MM.1S (cell line): Measurements from ENCODE around the gene CD93.

Experiments
- DNase-seq: peaks from one replicate; pipeline ENCODE4 v3.0.0-alpha.2; 2015
- H2AFZ ChIP-seq: fragments of 300-600 bp; sonication (generic); 2 replicates; pipeline ENCODE4 v1.6.0; 2016; ENCODE audit warnings: antibody characterized with exemption, low read length
- H3F3A ChIP-seq: fragments of 300-600 bp; sonication (generic); 2 replicates; pipeline ENCODE4 v1.6.1; 2016; ENCODE audit warnings: mild to moderate bottlenecking, antibody characterized with exemption, low read length, moderate library complexity, mixed read lengths; ENCODE audit not compliant: insufficient read depth
- H3K27ac ChIP-seq: fragments of 300-600 bp; sonication (generic); 2 replicates; pipeline ENCODE4 v1.5.1; 2016; ENCODE audit warnings: mild to moderate bottlenecking, low read length
- H3K27me3 ChIP-seq: fragments of 300-600 bp; sonication (generic); replicated peaks from 2 replicates; pipeline ENCODE4 v1.6.0; 2016; ENCODE audit warnings: low read length; ENCODE audit not compliant: insufficient read depth
- H3K36me3 ChIP-seq: fragments of 300-600 bp; sonication (generic); replicated peaks from 2 replicates; pipeline ENCODE4 v1.6.1; 2016; ENCODE audit warnings: mild to moderate bottlenecking, low read length, mixed read lengths; ENCODE audit not compliant: insufficient read depth
- H3K4me1 ChIP-seq: fragments of 300-600 bp; sonication (generic); 2 replicates; pipeline ENCODE4 v1.6.1; 2016; ENCODE audit warnings: low read length, mixed read lengths
- H3K4me2 ChIP-seq: fragments of 300-600 bp; sonication (generic); 2 replicates; pipeline ENCODE4 v1.6.0; 2016; ENCODE audit warnings: low read depth, low read length
- H3K4me3 ChIP-seq: fragments of 300-600 bp; sonication (generic); 2 replicates; pipeline ENCODE4 v1.5.1; 2016; ENCODE audit warnings: low read length, mixed read lengths
- H3K79me2 ChIP-seq: fragments of 300-600 bp; sonication (generic); 2 replicates; pipeline ENCODE4 v1.6.1; 2016; ENCODE audit warnings: mixed run types, low read length, mixed read lengths
- H3K9ac ChIP-seq: fragments of 300-600 bp; sonication (generic); 2 replicates; pipeline ENCODE4 v1.6.1; 2016; ENCODE audit warnings: low read length, mixed read lengths
- H3K9me2 ChIP-seq: fragments of 300-600 bp; sonication (generic); replicated peaks from 2 replicates; pipeline ENCODE4 v1.6.1; 2016; ENCODE audit warnings: mild to moderate bottlenecking, low read length, mixed read lengths; ENCODE audit not compliant: insufficient read depth
- H3K9me3 ChIP-seq: fragments of 300-600 bp; sonication (generic); replicated peaks from 2 replicates; pipeline ENCODE4 v1.6.1; 2016; ENCODE audit warnings: mild to moderate bottlenecking, low read length, mixed read lengths; ENCODE audit not compliant: insufficient read depth
- H4K20me1 ChIP-seq: fragments of 300-600 bp; sonication (generic); 2 replicates; pipeline ENCODE4 v1.6.1; 2016; ENCODE audit warnings: mild to moderate bottlenecking, low read length, moderate library complexity, mixed read lengths; ENCODE audit not compliant: insufficient read depth
- EZH2 ChIP-seq: fragments of 300-600 bp; sonication (generic); optimal IDR thresholded peaks from 2 replicates; pipeline ENCODE3; 2017; ENCODE audit warnings: low read depth, mild to moderate bottlenecking, antibody characterized with exemption, low read length, mixed read lengths
- EZH2phosphoT487 ChIP-seq: fragments of 300-600 bp; sonication (generic); IDR thresholded peaks from 2 replicates; pipeline ENCODE4 v1.6.1; 2018; ENCODE audit warnings: antibody characterized with exemption, low read length
- TF ChIP-seq, protein P1 (sequence below): fragments of 300-600 bp; sonication (generic); IDR thresholded peaks from 2 replicates; pipeline ENCODE4 v1.5.1; 2016; ENCODE audit warnings: antibody characterized with exemption, low read length, mixed read lengths

Gene CD93

DNA sequence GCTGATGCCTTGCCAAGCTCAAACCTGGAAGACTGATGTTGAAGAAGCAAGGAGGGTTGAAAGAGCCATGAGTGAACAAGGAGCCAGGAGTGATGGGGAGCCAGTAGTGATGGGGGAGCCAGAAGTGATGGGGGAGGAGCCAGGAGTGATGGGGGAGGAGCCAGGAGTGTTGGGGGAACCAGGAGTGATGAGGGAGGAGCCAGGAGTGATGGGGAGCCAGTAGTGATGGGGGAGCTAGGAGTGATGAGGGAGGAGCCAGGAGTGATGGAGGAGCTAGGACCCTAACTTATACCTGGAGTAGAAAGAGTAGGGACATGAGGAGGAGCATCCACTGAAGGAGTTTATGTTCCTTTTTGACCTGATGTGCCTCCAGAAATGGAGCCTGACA, 14.6 kb upstream of the CD93 start:
- no peak overlapping the region for H2AFZ ChIP-seq
- no peaks in the 10 kb centered on the region for H3F3A ChIP-seq
- H3K79me2 ChIP-seq = no peaks in the 10 kb centered on the region
- no peak overlapping the region for H3K4me3 ChIP-seq
- no peaks in the 10 kb centered on the region for H4K20me1 ChIP-seq
- H3K9ac ChIP-seq = no peak overlapping the region
- TF ChIP-seq, protein P1, sequence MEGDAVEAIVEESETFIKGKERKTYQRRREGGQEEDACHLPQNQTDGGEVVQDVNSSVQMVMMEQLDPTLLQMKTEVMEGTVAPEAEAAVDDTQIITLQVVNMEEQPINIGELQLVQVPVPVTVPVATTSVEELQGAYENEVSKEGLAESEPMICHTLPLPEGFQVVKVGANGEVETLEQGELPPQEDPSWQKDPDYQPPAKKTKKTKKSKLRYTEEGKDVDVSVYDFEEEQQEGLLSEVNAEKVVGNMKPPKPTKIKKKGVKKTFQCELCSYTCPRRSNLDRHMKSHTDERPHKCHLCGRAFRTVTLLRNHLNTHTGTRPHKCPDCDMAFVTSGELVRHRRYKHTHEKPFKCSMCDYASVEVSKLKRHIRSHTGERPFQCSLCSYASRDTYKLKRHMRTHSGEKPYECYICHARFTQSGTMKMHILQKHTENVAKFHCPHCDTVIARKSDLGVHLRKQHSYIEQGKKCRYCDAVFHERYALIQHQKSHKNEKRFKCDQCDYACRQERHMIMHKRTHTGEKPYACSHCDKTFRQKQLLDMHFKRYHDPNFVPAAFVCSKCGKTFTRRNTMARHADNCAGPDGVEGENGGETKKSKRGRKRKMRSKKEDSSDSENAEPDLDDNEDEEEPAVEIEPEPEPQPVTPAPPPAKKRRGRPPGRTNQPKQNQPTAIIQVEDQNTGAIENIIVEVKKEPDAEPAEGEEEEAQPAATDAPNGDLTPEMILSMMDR = no peak
- H3K4me1 ChIP-seq = no peaks in the 10 kb centered on the region
- no peaks in the 10 kb centered on the region for H3K27me3 ChIP-seq
- no peaks in the 10 kb centered on the region for H3K9me3 ChIP-seq
- DNase-seq = no peak
- no peaks in the 10 kb centered on the region for H3K9me2 ChIP-seq
- H3K27ac ChIP-seq = no peak overlapping the region
- H3K36me3 ChIP-seq = no peaks in the 10 kb centered on the region
- H3K4me2 ChIP-seq = no peak overlapping the region

DNA sequence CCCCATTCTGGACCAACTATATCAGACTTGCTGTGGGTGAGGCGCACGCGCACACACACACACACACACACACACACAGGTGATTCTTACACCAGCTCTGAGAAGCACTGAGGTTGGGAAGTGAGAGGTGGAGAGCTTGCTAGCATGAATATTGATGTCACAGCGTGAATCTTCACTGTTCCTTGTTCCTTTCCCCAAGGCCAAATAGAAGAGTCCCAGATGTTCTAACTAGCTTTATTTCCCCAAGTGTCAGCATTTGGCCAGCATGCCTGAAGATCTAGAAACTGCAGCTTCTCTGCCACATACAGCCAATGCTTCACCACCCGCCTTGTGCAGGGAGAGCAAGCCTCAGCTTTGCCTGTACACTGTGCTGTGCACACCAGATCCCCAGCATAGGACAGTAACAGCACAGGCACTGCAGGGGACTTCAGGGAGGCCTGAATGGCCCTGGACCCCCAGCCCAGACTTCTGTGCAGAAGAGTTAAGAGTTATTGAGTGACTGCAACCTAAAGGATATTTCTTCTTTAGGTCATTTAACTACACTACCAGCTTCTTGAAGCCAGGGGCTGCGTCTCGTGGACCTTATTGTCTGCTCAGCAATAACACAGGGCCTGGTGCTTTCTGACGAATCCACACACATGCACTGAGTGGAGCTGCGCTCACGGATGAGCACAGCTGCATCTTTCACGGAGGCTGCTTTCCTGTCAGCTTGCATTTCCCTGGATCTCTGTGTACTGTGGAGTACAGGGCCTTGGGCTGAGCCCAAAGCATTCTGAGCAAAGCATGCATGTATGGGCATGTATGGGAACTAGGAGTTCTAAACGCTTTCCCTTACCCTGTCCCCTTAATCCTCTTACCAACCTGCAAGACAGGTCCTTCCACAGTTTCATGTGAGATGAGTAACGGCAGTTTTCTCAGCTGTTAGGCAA, 13.9 kb upstream of the CD93 start:
- Histone ChIP-seq H3F3A (no peaks in the 10 kb centered on the region), H3K9me3 (no peaks in the 10 kb centered on the region), H4K20me1 (no peaks in the 10 kb centered on the region), H3K79me2 (no peaks in the 10 kb centered on the region), H3K36me3 (no peaks in the 10 kb centered on the region), H3K4me1 (no peaks in the 10 kb centered on the region), H2AFZ (no peak overlapping the region), H3K4me3 (no peak overlapping the region), H3K9ac (no peak overlapping the region), H3K4me2 (no peak overlapping the region), H3K9me2 (no peaks in the 10 kb centered on the region), H3K27ac (no peak overlapping the region), H3K27me3 (no peaks in the 10 kb centered on the region)
- TF ChIP-seq EZH2phosphoT487 (no peak), EZH2 (no peak)
- TF ChIP-seq, protein P1 = no peak
- DNase-seq = no peak

DNA sequence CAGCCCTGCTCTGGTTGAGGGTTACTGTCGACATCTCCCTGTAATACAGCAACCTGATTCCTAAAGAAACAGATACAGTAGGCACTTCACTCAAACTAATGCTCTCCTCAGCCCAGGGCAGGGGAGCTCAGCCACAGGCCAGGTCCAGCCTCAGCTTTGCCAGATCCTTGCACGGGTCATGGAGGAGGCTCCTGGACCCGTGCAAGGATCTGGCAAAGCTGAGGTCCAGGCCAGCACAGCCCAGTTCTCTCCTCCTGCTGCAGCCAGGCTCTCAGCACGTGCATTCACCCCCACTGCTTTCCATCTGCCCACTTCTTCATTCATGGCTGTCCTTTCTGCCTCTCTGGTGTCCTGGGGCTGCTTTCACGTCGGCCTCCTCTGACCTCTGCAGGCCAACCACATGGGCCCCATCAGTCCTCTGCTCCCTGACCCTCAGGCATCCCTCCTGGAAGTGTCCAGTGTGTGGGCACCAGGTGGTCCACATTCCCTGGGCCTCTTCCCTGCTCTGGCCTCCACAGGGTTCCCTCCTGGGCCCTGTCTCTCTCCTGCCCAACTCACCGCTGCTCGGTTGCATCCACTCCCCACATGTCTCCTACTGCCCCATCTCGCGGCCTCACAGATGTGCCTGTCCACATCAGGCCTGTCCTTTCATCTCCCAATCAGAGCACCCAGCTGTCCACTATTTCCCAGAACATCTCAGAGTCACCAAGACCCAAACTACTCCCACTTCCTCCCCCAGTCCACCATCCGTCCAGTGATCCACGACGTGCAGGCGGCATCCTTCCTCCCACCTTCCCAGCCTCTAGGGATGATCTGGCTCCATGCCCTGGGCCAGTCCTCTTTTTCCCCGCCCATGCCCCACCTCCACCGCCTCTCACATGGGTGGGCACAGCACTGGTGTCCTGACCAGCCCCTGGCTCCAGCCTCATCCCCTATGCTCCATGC, 11.8 kb upstream of the CD93 start:
- no peak overlapping the region for H3K9ac ChIP-seq
- no peak for TF ChIP-seq EZH2
- no peak for TF ChIP-seq EZH2phosphoT487
- TF ChIP-seq, protein P1 = no peak
- no peak for DNase-seq
- H3K79me2 ChIP-seq = no peaks in the 10 kb centered on the region
- H2AFZ ChIP-seq = no peak overlapping the region
- no peaks in the 10 kb centered on the region for H3K9me2 ChIP-seq
- no peaks in the 10 kb centered on the region for H3K9me3 ChIP-seq
- H3K4me3 ChIP-seq = no peak overlapping the region
- H3K4me2 ChIP-seq = no peak overlapping the region
- H3K36me3 ChIP-seq = no peaks in the 10 kb centered on the region
- no peaks in the 10 kb centered on the region for H3K4me1 ChIP-seq
- no peaks in the 10 kb centered on the region for H4K20me1 ChIP-seq
- no peaks in the 10 kb centered on the region for H3F3A ChIP-seq
- no peak overlapping the region for H3K27ac ChIP-seq
- H3K27me3 ChIP-seq = no peaks in the 10 kb centered on the region
